GM19035 (cell line): ENCODE measurements around the gene ATN1.

Source experiments
- ATAC-seq: cut with Tn5 transposase; IDR thresholded peaks from one replicate; pipeline ENCODE4 v1.9.1; 2021; ENCODE audit not compliant: unreplicated experiment

The ATN1 gene

DNA sequence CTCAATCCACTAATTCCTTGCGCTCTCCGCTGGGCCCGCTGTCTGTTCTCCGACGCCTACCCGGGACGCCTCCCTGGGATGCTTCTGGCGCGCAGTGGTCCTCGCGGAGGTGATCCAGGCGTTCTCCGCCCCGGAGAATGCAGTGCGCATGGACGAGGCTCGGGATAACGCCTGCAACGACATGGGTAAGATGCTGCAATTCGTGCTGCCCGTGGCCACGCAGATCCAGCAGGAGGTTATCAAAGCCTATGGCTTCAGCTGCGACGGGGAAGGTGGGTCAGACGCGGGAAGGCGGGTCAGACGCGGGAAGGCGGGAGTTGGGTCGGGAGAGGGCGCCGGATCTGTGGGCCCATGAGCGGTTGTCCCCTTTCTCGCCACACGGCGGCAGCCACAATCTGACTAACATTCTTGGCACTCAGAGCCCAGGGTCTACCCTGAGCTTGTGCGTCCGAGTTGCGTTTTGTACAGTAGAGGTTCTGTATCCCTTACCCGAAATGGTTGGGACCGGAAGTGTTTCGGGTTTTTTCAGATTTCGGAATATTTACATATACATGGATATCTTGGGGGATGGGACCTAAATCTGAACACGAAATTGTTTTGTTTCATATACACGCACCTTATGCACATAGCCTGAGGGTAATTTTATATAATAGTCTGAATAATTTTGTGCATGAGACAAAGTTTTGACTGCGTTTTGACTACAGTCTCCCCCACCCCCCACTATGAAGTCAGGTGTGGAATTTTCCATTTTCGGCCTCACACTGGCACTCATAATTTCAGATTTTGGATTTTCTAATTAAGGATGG lies 16.8 kb downstream of the ATN1 start:
- peak; percentile 36 for ATAC-seq

DNA sequence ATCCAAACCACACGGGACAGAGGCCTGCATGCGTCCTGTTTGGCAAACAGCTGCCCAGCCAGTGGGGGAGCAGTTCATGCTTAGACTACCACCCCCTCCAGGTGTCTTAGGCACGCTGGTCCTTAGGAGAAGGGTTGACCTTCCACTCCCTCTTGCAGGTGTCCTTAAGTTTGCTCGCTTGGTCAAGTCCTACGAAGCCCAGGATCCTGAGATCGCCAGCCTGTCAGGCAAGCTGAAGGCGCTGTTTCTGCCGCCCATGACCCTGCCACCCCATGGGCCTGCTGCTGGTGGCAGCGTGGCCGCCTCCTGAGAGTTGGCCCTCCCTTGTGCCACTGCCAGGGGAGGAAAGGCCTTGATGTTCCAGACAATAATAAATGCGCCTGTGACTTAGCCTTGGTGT lies 17.9 kb downstream of the ATN1 start:
- no peak for ATAC-seq

DNA sequence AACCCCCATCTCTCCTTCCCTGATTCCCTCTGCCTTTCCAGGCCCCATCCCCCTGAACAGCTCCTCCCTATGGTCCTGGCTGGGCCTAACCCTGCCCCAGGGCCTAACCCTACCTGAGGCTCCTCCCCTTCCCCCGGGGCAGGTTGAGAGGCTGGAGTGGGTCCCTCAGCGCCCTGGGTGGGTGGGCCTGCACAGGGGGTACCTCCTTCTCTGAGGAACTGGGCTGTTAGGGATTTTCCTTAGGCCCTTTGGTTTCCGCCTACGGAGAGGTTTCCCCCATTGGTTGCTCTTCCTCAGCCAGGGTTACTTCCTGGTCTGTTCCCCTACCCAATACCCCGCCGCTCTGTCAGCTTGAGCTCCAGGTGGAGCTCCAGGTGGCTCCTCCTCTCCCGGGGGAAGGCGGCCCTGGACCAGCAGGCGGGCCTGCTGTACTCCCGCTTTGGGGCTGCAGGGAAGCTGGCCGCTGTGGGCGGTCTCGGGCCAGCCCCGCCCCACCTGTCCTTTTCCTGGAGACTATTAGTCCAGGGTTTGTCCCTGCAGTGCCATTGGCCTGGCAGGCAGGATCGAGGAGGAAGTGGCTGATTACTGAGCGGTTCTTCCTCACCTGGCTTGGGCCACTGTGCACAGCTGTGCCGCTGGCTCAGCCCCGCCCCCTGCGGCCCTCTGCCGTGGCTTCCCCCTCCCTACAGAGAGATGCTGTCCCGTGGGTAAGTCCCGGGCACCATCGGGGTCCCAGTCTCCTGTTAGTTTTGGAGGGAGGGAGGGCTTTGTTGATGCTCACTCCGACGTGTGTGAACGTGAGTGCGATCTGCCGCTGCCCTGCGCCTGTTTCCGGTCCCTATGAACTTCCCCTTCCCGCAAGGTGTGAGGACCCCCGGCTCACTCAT lies 18.5 kb downstream of the ATN1 start:
- no peak for ATAC-seq

DNA sequence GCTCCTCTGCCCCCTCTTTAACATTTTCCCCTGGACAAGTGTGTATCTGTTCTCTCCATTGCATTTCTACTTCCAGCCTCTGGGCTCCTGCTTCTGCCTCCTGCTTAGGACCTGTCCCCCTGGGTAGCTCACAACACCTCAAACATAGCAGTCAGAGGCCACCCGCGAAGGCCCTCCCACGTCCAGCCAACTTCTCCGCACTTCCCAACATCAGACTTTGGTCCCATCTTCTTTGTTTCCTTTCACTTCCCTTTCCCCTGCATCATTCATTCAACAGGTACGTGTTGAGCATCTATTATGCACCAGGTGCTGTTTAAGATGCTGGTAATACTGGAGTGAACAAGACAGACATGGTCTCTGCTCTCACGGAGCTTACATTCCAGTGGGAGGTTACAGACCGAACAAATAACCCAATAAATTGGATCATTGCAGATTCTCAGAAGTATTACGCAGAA lies 19.2 kb downstream of the ATN1 start:
- ATAC-seq: no peak

DNA sequence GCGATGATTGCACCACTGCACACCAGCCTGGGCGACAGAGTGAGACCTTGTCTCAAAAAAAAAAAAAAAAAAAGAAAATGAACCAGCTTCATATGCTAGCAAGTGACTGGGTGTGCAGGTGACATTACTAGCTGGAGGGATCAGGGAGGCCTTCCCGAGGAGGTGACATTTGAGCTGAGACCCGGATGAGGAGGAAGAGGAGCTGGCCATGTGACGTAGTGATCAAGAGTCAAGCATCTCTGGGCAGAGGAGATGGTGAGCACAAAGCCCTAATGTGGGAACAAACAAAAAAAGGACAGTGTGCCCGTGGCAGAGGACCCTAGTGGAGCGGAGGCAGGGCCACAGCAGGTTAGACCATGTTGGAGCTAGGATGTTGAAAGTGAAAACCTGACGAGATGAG lies 19.9 kb downstream of the ATN1 start:
- ATAC-seq: no peak

DNA sequence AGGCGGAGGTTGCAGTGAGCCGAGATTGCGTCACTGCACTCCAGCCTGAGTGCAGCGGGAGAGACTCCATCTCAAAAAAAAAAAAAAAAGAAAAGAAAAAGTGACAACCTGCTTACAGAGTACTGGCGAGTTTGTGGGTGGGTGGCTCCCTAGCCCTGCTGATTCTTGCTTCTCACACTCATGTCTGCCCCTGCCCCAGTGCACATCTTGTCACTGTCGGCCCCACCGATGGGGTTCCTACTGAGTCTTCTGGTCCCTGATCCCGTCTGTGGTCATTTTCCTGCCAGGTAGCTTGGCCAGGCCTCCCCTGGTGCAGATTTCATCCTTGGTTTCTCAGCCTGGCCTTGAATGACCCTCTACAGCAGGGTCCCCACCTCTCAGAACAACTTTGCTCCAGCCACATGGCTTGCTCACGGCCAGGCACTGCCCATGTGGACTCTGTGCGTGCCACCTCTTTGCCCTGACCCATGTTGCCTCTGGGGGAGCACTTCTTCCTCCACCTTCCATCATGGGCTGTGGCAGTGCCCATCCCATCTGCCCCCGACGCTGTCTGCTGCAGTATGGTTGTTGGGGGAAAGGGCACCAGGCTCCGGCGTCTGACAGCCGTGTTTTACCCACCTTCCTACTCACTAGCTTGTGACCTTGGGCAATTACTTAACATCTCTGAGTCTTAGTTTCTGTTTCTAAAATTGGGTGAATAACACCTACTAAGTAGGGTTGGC lies 21.3 kb downstream of the ATN1 start:
- no peak for ATAC-seq

DNA sequence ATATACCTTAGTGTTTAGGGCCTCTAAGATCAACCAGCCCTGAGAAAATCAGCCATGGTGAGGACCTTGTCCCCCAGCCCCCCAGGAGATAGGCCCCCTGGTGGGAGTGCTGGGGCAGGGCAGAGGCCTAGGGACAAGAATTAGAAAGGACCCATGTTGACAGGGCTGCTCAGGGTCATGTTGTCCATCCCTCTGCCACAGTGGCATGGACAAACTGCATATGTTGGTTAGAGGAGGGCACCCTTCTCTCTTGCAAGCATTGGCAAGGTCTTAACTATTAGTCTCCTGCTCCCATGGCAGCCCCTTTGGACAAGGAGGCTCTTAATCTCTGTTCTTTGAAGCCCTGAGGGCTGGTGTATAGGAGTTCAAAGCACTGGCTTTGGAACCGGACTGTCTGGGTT lies 22.6 kb downstream of the ATN1 start:
- no peak for ATAC-seq

DNA sequence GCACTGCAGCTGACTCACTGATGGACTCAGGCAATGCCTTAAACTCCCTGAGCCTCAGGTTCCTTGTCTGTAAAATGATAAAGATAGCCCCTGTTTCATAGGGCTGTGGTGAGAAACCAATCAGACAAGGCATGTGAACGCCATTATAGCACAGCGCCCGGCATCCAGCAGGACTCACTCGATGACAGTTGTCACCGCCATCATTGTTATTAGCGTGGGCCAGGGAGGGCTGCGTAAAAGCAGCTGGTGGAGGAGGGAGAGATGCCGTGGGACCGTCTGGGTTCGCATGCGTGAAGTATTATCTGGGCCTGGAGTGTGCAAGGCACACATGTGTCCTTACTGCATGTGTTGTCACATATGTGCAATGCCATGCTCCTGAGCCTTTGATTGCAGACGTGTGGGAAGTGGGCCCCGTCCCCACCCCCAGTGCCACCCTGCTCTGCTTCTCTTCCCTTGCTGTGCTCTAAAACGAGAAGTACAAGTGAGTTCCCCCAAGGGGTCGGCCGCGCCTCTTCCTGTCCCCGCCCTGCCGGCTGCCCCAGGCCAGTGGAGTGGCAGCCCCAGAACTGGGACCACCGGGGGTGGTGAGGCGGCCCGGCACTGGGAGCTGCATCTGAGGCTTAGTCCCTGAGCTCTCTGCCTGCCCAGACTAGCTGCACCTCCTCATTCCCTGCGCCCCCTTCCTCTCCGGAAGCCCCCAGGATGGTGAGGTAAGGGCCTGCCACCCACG lies 23.2 kb downstream of the ATN1 start, which contains the start of gene PTPN6:
Gene PTPN6 (plus strand): TSS at position 546 of the 730 bp plus-strand sequence. CDS start 157 bp downstream, at position 703.
- peak; percentile 18 for ATAC-seq

DNA sequence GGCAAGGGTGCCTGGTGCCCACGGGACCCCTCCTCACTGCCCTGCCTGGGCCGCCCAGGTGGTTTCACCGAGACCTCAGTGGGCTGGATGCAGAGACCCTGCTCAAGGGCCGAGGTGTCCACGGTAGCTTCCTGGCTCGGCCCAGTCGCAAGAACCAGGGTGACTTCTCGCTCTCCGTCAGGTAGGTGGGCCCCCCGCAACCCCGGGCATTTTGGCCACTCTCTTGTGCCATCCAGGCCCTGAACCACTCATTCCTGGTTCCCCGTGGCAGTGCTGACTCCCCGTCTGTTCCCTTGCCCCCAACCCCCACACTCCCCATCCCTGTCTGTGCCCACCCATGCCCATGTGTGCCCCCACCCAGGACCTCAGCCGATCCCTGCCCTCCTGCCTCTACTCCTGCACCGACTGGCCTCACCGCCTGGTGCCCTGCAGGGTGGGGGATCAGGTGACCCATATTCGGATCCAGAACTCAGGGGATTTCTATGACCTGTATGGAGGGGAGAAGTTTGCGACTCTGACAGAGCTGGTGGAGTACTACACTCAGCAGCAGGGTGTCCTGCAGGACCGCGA lies 23.9 kb downstream of the ATN1 start:
- no peak for ATAC-seq

DNA sequence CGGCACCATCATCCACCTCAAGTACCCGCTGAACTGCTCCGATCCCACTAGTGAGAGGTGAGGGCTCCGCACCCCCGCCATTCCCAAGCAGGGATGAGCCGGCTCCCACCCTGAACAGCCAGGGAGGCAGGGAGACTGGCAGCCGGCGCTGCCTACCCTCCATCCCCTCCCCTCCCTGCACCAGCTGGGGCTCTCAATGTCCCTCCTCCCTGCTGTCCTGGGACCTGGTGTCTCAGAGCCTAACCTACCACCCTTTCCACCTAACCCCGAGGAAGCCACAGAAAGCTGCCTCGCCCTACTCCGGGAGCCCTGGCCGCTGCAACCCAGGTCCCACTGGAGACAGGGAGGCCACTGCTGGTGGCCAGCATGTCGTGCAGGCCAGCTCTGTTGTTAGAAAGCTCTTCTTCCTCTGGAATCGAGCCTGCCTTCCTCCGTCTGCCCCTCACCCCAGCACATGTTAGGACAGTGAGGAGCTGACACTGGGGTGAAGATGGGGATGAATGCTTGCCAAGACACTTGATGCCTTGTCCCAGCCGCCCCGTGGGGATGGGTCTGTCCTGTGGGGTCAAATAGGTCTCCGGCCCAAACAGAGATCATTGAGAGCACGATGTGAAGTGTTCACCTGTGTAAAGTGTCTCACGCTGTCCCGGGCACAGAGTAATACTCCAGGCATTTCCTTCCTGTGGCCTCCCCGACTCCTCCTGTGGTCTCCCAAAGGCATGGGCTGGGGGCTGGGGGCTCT lies 24.5 kb downstream of the ATN1 start:
- no peak for ATAC-seq

DNA sequence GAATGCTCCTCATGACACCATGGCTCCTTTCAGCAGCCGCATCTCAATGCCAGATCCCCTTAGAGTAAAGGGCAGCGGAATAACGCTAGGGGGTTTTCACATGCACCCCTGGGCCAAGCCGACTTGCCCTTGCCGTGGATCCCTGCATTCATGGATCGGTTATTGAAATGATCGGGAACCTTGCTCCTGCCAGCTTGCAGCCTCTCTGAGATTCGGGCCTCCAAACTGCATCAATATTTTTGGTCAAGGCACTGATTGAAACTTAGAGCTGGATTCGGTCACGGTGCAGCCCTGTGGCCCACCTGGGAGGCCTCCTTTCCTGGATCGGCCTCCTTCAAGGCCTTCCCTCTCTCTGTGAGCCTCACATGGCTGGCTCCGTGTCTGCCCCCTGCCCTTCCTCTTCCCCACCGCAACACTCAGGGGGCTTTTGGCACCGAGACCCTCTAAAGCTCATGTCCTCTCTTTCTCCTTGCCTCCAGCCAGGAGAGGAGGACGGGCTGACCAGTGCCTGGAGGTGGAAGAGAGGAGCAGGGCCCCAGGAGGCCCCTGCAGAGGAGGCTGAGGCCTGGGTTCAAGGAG lies 25.2 kb downstream of the ATN1 start:
- ATAC-seq: no peak

DNA sequence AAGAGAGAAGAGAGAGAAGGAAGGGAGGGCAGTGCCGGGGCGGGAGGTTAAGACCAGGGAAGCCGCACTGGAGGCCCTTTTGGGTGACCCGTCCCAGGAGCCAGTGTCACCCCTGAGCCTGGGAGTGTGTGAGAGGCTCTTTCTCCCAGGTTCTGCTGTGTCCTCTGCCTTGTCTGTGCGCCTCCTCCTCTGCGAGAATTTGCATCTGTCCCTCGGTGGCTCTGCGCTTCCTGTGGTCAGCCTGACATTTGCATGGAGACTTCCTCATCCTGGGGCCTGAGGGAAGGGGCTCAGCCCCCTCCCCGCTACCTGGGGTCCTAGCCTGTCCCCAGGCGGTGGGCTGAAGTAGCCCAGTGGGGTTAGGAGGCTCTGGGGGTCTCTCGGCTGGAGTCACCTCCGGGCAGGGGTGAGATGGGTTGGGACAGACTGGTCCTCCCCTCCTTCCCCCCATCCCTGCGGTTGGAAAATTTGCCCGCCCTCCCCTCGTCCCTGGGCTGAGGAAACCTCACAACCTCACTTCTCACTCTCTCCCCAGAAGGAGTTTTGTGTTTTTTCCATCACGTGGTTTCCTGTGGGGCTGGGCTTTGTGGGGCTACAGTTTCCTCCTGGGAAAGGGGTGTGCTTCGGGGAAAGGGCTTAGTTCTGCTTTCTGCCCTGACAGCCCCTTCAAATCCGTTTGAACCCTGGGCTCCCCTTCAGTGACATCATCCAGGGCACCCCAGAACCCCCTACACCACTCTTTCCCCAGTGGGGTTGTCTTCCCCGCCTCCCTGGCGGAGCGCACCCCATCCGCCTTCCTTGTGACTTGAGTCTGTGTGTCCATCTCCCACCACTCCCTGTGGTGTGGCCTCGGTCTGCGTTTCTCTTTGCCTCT lies 25.9 kb downstream of the ATN1 start:
- peak; percentile 48 for ATAC-seq

DNA sequence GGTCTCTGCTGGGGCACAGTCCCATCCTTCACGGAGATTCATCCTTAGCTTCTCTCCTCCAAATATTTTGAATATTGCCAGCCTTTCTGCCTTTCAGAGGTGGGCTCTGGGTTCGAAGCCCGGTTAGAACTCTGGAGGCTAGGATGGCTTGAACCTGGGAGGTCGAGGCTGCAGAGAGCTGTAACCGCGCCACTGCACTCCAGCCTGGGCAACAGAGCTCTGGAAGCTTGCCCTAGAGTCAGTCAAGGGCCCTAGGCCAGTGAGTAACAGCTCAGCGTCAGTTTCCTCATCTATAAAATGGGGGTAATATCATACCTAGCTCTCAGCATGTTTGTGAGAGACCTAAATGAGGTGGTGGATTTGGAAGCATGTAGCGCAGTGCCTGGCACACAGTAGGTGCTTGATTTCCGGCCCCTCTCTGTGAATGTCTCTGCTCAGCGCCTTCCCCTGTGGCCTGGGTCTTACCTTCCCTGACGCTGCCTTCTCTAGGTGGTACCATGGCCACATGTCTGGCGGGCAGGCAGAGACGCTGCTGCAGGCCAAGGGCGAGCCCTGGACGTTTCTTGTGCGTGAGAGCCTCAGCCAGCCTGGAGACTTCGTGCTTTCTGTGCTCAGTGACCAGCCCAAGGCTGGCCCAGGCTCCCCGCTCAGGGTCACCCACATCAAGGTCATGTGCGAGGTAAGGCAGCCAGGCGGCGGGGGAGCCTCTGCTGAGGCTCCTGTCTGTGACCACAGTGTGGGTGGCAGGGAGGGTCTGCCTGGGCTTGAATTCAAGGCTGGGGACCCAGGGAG lies 26.8 kb downstream of the ATN1 start:
- ATAC-seq: no peak

DNA sequence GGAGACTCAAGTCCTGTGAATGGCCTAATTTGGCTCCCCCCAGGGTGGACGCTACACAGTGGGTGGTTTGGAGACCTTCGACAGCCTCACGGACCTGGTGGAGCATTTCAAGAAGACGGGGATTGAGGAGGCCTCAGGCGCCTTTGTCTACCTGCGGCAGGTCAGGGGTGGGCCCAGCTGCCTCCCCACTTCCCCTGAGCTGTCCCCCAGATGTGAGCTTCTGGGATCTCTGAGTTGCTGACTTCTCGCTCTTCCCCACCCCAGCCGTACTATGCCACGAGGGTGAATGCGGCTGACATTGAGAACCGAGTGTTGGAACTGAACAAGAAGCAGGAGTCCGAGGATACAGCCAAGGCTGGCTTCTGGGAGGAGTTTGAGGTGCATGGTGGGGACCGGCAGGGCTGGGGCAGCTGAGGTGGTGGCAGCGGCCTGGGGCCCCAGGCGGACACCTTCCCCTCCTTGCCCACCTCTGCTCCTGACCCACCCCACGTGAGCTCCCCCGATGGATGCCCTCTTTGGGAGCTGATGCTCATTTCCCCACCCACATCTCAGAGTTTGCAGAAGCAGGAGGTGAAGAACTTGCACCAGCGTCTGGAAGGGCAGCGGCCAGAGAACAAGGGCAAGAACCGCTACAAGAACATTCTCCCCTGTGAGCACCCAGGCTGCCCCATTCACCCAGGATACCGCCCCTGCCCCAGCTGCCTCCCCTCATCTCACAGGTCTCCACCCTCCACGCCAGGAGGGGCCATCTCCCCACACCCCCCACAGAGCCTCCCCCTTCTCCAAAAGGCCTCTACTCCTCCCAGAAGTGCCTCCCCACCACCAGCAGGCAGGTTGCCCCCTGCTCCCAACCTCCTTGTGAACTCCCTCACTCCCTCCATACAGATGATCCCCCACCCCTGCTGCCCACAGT lies 27.6 kb downstream of the ATN1 start:
- ATAC-seq: no peak

DNA sequence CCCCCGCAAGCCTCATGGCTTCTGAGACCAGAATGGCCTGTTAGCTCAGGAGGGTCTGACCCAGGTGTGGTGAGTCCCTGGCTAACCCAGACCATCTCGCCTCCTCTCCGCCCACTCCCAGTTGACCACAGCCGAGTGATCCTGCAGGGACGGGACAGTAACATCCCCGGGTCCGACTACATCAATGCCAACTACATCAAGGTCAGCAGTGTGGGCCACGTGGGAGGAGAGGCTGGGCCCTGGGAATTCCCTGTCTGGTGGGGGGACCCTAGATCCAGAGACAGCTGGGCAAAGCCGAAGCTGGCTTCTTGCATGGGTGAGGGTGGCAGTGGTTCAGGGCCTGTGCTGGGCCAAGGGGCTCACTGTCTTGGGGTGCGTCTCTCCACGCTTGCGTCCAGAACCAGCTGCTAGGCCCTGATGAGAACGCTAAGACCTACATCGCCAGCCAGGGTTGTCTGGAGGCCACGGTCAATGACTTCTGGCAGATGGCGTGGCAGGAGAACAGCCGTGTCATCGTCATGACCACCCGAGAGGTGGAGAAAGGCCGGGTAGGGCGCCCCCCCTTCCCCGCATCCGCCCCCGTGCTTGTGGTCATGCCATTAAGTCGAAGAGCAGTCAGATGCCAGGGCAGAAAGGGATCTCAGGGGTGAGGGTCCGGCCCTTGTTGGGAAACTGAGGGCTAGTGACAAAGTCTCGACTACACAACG lies 28.4 kb downstream of the ATN1 start:
- ATAC-seq: no peak
